ENCODE results near the gene PLA2G4A.

PLA2G4A gene

GRCh38 chr1:186978596-186979556 is 150.1 kb downstream of the PLA2G4A start:
- DNase-seq = no peak

DNA sequence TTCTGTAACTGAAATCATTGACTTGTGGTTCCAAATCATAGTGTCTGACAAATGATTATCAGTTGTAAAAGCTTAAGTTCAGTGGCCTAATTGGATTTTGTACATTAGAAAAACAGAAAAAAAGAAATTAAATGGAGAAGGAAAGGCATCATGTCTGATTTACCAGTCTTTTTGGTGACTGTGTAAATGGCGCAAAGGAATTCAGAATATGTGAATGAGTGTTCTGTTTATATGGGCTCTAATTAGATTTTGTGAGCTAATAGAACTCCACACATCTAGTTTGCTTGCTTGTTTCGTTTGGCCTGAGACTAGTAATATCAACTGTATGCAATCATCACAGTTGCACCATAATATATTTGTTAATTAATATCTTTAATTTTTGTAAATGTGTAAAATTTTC is 151.7 kb downstream of the PLA2G4A start:
- DNase-seq = no peak

- DNase-seq = no peak
These were observed 153.4 kb downstream of the PLA2G4A start for GRCh38 chr1:186982116-186982515.

- no peak for DNase-seq
These were observed 154.6 kb downstream of the PLA2G4A start for GRCh38 chr1:186983327-186983726.

GRCh38 chr1:186984959-186985358 is 156.2 kb downstream of the PLA2G4A start:
- DNase-seq = no peak

- peak; percentile 63 to 85 for DNase-seq
These were observed 157.2 kb downstream of the PLA2G4A start for GRCh38 chr1:186985889-186986491.

DNA sequence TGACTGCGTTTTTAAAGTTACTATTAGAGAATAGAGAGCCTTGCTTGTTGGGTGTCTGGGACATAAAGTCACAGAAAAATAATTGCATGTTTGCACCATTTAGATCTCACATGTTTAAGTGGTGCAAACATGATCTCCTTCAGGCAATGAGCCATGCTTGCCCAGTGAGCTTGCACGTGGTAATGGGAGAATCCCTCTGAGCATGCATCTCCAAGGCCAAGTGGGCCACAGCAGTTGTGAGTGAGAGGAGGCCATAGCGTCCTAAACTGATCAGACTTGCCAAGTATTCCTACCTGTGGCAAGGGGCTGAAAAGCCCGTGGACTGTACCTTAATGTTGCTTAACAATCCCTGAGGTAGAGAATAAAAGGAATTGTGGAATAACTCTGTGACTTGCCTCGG is 158.3 kb downstream of the PLA2G4A start:
- DNase-seq = no peak

DNA sequence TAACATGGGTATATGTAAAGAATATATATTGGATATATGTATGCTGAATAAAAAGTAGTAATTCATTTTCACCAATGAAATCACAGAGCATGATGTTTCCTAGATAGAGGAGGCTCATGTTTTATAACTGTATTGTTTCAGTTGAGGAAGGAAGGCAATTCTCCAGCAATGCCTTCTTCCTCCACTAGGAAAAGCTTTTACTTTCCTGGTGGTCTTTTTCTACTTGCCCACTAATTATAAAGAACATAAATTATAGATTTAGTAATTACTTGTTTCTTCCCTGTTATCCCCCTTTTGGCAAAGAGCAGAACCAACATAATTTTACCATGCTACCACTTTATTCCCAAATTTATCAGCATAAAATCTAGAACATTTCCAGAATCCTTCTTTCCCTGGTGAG is 159.0 kb downstream of the PLA2G4A start:
- no peak for DNase-seq

- DNase-seq = peak in 1 of 2 experiments; percentile 48
These were observed 165.2 kb downstream of the PLA2G4A start for GRCh38 chr1:186993996-186994395.

DNA sequence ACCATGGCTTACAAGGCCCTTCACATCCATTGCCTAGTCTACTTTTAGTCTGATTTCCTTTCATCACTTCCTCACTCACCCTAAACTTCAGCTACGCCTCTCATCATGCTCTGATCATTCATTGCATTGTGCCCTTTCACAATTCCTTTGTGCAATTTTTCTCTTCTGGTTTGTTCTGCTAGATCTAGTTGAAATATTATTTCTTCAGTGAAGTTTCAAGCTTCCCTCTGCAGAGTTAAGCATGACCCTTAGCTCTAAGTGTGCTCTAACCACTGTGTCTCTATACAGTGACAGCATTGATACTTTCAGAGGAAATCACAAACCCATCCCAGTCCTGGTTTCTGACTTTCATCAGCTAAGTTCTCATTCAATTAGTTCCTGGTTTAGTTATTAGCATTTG is 166.1 kb downstream of the PLA2G4A start:
- no peak for DNase-seq

DNA sequence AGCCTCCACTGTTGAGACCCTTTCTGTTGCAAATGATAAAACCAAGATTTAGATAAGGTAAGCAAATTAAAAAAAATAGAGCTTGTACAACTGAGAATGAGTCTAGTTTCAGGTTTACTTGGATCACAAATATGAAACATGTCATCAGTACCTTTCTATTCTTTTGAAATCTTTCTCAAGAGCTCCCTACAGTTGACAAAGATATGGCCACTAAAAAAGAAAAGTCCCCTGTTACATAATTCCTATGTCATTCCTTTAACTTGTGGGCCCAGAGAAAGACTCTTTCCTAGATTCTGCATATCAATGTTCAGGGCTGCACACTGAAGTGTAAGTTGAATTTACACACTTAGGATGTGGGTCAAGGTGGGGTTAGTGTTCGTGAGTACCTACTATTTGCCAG is 168.1 kb downstream of the PLA2G4A start:
- no peak for DNase-seq

- no peak for DNase-seq
These were observed 169.1 kb downstream of the PLA2G4A start for GRCh38 chr1:186997877-186998276.

DNA sequence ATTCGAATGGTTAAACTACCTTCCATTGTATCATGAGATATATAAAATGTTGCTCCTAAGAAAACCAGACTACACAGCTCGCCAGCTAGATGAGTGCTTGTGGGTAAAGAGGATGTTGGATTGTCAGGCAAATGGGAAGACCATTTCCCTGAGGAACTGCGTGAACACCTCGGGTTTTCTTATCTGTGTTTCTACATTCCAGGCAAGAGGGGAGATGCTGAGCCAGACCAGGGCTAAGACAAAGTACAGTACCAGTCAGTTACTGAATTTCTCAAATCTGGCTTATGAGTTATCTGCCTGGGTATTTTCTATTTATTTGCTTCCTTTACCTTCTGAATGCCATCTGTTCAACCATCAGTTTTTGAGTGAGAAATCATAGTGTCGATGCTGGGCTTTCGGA is 170.8 kb downstream of the PLA2G4A start:
- DNase-seq = no peak

DNA sequence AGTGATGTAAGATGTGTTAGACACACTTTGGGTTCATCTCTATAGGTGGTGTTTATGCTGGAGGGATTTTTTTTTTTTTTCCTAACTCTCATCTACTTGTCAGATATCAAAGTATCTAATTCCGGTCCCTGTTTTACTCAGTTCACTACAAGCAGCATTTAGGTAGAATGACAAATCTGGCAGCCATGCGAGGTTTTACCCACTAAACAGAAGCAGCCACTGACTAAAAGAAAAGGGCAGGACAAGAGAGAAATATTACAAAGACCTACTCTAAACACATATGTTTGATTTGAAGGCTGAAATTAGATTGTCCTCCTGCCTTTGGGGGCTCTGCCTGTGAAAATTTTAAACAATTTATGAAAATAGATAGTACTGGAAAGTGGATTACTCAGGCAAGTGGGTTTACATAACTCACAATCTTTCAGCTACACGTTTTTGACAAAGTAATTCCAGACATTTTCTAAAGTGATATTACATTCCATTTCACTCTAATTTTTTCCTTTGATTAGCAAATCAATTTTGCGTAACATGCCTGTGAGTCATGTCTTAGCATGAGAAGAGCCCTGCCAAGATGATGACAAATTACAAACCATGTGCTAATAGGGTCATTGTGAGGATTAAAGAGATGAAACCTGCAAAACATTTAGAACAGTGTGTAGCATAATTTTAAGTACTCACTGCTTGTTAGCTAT is 172.6 kb downstream of the PLA2G4A start:
- DNase-seq = peak in 1 of 2 experiments; percentile 26

GRCh38 chr1:187003353-187003752 is 174.6 kb downstream of the PLA2G4A start:
- DNase-seq = no peak

DNA sequence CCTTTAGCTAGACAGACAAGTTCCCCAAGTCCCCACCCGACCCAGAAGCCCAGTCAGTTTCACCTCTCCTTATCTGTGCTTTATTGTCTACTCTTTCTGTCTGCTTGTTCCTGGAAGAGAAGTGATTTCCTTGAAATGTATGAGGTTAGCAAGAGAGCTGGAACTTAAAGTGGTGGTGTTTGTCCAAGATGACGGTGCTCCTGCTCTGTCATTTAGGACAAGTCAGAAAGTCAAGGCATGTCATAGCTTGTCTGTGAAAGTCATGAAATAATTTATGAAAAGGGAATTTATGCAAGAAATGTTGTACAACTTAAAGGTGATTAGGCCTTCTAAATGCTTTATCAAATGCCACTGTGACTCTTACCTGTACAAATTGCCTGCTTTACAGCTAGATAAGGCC is 178.1 kb downstream of the PLA2G4A start:
- DNase-seq = no peak

DNA sequence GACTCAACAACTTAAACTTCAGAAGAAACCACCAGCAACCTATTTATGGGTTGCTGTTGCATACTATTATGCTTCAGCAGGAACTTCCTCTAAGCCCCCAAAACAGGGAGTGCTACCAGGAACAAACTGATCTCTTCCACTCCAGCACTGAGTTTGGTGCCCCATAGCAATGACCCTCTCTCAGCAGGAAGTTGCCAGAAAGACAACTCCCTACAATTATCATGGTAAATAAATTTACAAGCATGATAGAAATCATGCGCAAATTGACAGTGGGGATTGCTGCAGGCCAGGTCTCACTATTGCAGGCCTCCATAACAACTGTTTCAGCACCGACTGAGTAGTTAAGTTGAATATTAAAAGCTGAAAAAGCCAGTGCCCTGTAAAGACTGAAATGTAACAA is 180.6 kb downstream of the PLA2G4A start:
- no peak for DNase-seq

DNA sequence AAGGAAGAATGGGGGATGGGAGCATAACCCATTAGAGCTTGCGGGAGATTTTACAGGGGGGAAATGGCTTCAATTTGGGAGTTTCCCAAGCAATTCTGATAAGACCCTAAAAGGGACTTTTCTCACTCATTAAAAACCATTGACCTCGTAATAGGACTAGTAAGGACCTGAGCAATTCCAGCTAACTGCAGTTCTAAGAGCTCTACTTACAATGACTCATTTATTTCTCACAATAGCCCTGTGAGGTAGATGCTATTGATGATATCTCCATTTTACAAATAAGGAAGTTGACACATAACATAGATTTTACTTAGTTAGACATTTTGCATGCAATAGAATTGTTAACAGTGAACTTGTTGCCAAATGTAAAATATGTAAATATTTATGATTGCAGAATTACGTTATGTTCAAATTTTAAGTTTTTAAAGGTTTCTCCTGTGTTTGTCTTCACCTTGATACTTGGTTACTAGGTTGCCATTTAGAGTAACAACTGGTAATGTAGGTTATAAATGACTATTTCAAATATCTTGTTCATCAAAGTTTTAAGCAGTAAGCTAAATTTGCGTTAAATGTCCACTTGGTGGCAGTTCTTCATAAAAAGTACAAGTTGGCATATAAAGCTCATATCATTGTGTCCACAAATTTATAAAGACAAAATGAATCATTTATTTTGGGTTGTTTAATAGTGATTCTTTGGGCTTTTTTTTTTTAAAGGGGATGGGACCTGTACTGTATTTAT is 182.0 kb downstream of the PLA2G4A start:
- peak in 1 of 2 experiments; percentile 20 for DNase-seq

GRCh38 chr1:187013582-187014200 is 184.9 kb downstream of the PLA2G4A start:
- no peak for DNase-seq

DNA sequence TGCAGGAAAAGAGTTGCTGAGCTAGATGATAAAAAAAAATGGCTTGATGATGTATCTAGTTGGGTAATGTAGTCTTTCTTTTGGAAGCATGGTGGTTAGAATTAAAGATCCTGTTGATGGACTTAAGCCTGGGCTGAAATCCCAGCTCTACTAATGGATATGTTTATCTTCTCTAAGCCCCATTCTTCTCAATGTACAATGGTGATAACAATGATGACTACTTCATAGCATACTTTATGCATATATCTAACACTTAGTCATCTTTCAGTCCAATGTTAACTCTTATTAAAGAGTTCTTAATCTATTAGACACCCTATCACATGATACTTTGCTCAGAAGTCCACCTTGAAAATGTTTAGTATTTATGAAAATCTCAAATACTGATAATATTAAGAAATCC is 189.5 kb downstream of the PLA2G4A start:
- no peak for DNase-seq

DNA sequence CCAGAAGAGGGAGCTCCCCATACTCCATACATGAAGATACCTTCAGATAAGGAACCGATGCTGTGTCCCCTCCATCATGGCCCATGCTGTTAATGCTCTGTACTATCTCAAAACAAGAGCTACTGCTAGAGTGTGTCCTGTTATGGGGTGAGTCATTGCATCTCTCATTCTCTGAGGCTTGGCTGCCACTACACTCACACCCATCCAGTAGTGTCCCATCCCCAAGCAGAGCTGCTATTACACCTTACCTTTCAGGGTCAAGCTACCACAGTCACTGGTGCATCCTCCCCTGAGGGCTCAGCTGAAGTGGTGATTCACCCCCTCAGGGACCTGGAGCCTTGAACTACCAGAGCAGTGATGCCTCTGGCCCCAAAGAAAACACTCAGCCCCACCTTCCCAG is 198.5 kb downstream of the PLA2G4A start:
- no peak for DNase-seq

DNA sequence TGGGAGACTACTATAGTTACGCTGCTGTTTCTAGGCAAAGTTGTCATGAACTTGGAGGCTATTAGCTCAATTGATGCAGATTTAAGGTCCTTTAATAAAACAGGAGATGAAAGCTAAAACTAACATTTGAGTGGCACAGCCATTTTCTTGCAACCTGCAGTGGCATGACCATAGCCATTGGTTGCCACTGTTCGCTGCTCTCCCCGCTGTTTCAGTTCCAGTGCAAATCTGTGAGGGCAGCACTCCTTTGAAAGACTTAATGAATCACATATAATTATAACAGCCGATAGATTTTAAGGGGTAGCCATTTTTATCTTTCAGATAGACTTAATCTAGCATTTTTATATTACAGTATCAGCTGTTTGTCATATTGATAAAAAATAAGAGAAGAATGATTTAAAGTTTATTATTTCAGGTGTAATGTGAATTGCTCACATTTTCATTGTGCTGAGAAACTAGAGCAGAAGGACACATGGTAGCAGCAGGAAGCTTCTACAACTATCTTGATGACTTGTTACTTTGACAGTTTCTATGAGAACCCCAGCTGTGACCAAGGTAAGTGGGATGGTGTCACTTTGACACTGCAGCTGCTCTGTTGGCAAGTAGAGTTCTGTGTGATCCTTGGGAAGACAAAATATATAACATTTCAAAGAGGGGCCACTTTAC is 203.7 kb downstream of the PLA2G4A start:
- DNase-seq = no peak

Data from NCI-H446 (cell line).